ENCODE measurements around the gene ZNF385A. TPM values are rescaled to one million over a fixed set of nuclear protein-coding genes. Genes with fewer than 3 reads are reported as not detected.

Gene ZNF385A
- total and polyA plus RNA-seq, 2 of the 13 experiments (the other 11 are each of a cell fraction or from before 2014, with no cell fraction given) = 0.44 to 0.67 TPM

GRCh38 chr12:54321363-54321762 lies 63.2 kb downstream of the ZNF385A start:
- Histone ChIP-seq H3K9me3 (ENCODE audit: low read length) (no peaks in the 10 kb centered on the region), H3K27me3 (ENCODE audit: control insufficient read depth in 1 of 2, insufficient read depth in 2 of 2, low read length in 2 of 2) (no peaks in the 10 kb centered on the region; a peak in 1 of 5 replicates), H3K4me1 (ENCODE audit: insufficient read depth, low read length) (peaks cover 9% of the 10 kb centered on the region), H3K9ac (ENCODE audit: insufficient read depth, low read depth, low read length) (no peak overlapping the region), H3K27ac (ENCODE audit: extremely low read length, insufficient read depth, low read length) (no peak overlapping the region), H3K4me3 (replicated peaks in 1 of 3; ENCODE audit: insufficient read depth in 1 of 3, low read depth in 2 of 3, low read length in 3 of 3) (no peak overlapping the region), H2AFZ (ENCODE audit: low read length) (no peak overlapping the region), H4K20me1 (ENCODE audit: insufficient read depth, low read length) (no peaks in the 10 kb centered on the region), H3K79me2 (ENCODE audit: insufficient read depth, low read length) (peaks cover 9% of the 10 kb centered on the region), H3K36me3 (replicated peaks in 1 of 2; ENCODE audit: control insufficient read depth in 1 of 2, insufficient read depth in 2 of 2, low read length in 2 of 2) (no peaks in the 10 kb centered on the region), H3K4me2 (ENCODE audit: low read depth, low read length) (no peak overlapping the region)
- DNase-seq (ENCODE audit: low spot score) (no peak), FAIRE-seq (no peak), ATAC-seq (no peak)
- intact Hi-C loops (cut with micrococcal nuclease; ENCODE audit: unreplicated experiment) = no loop called here
- in situ Hi-C loops (cut with HindIII; ENCODE audit: extremely low pct_ligation_motif_present, low pct_unique_long_range_greater_than_20kb) = no loop called here
- POLR2A ChIA-PET = no interaction called here
- peak; percentile 76 for TF ChIP-seq ZNF629 (CRISPR knock-in tag; conservative IDR thresholded peaks at IDR 0.05)
- no peak for TF ChIP-seq ZNF607 (CRISPR knock-in tag; IDR thresholded peaks at IDR 0.05; ENCODE audit: borderline replicate concordance)
- CTCF ChIA-PET (ENCODE audit: low intra/inter-chr PET ratio, low total read pairs) = interaction anchor here (1.0 kb wide), 1 partner anchor 26 kb away, joined by 3 read pairs; no protein-coding TSS in a partner anchor
- WGBS (ENCODE audit: low lambda C conversion rate) = 72% methylated on average over 5 of the region's 5 CpGs
- BruUV-seq (replicated peaks) = no TSS peak

MicroRNAs encoded within 50 kb of the gene (microRNA counts, 767-probe panel; counts per million panel counts)
- not detected for microRNA hsa-miR-148b-3p

Small RNA genes within 50 kb of the gene (microRNA-seq; reads per million reads assigned to microRNA genes)
- 268 reads per million, percentile 80 among the genes with 10 or more reads in this experiment for gene MIR148B

Small RNA genes within 50 kb of the gene (small RNA-seq; reads per million reads assigned to genes)
- 12.8 to 4,787 (median 1,770) reads per million in 3 experiments for gene MIR148B (ENCODE audit: insufficient read depth in 2 of 3, insufficient read length in 3 of 3, low read depth in 2 of 3, low replicate concordance in 1 of 3)
- 0 reads per million in 3 experiments for gene RN7SL744P (ENCODE audit: insufficient read depth in 2 of 3, insufficient read length in 3 of 3, low read depth in 2 of 3, low replicate concordance in 1 of 3)

Other genes with a start within 250 kb of the ZNF385A start
- gene SMUG1, start 195.7 kb downstream of the ZNF385A start, total RNA-seq (2016; rRNA removed; fragmentation: Illumina TruSeq; extraction: Trizol) = 35.6 and 36.9 TPM in 2 replicates
- gene SMUG1, start 195.7 kb downstream of the ZNF385A start, polyA plus RNA-seq (2011; rRNA removed) = 31.9 and 36.1 TPM in 2 replicates
- gene CBX5, start 104.6 kb downstream of the ZNF385A start, total RNA-seq (2016; rRNA removed; fragmentation: Illumina TruSeq; extraction: Trizol) = 22.2 and 45.4 TPM in 2 replicates
- gene CBX5, start 104.6 kb downstream of the ZNF385A start, polyA plus RNA-seq (2011; rRNA removed) = 10.5 and 16.0 TPM in 2 replicates
- 1,820 and 2,673 TPM in 2 replicates for gene HNRNPA1, start 104.0 kb downstream of the ZNF385A start, total RNA-seq (2016; rRNA removed; fragmentation: Illumina TruSeq; extraction: Trizol)
- 480 and 535 TPM in 2 replicates for gene HNRNPA1, start 104.0 kb downstream of the ZNF385A start, polyA plus RNA-seq (2011; rRNA removed)
- gene NFE2, start 83.7 kb downstream of the ZNF385A start, total RNA-seq (2016; rRNA removed; fragmentation: Illumina TruSeq; extraction: Trizol) = 7.8 and 8.5 TPM in 2 replicates
- 4.1 and 4.5 TPM in 2 replicates for gene NFE2, start 83.7 kb downstream of the ZNF385A start, polyA plus RNA-seq (2011; rRNA removed)
- 125 and 201 TPM in 2 replicates for gene COPZ1, start 59.6 kb downstream of the ZNF385A start, total RNA-seq (2016; rRNA removed; fragmentation: Illumina TruSeq; extraction: Trizol)
- 134 and 184 TPM in 2 replicates for gene COPZ1, start 59.6 kb downstream of the ZNF385A start, polyA plus RNA-seq (2011; rRNA removed)
- gene GPR84, start 20.2 kb downstream of the ZNF385A start, total RNA-seq (2016; rRNA removed; fragmentation: Illumina TruSeq; extraction: Trizol) = not detected in 2 replicates
- not detected in 2 replicates for gene GPR84, start 20.2 kb downstream of the ZNF385A start, polyA plus RNA-seq (2011; rRNA removed)
- 0.20 and 0.28 TPM in 2 replicates for gene ITGA5, start 34.5 kb upstream of the ZNF385A start, total RNA-seq (2016; rRNA removed; fragmentation: Illumina TruSeq; extraction: Trizol)
- 0.40 and 0.52 TPM in 2 replicates for gene ITGA5, start 34.5 kb upstream of the ZNF385A start, polyA plus RNA-seq (2011; rRNA removed)
- not detected in 2 replicates for gene GTSF1, start 88.9 kb upstream of the ZNF385A start, total RNA-seq (2016; rRNA removed; fragmentation: Illumina TruSeq; extraction: Trizol)
- not detected in 2 replicates for gene GTSF1, start 88.9 kb upstream of the ZNF385A start, polyA plus RNA-seq (2011; rRNA removed)
- gene NCKAP1L, start 113.0 kb upstream of the ZNF385A start, total RNA-seq (2016; rRNA removed; fragmentation: Illumina TruSeq; extraction: Trizol) = not detected in 2 replicates
- not detected in 2 replicates for gene NCKAP1L, start 113.0 kb upstream of the ZNF385A start, polyA plus RNA-seq (2011; rRNA removed)
- not detected in 2 replicates for gene PDE1B, start 164.9 kb upstream of the ZNF385A start, total RNA-seq (2016; rRNA removed; fragmentation: Illumina TruSeq; extraction: Trizol)
- not detected in 2 replicates for gene PDE1B, start 164.9 kb upstream of the ZNF385A start, polyA plus RNA-seq (2011; rRNA removed)
- gene PPP1R1A, start 203.9 kb upstream of the ZNF385A start, total RNA-seq (2016; rRNA removed; fragmentation: Illumina TruSeq; extraction: Trizol) = 0.20 TPM in 1 of 2 replicates, not detected in the other
- gene PPP1R1A, start 203.9 kb upstream of the ZNF385A start, polyA plus RNA-seq (2011; rRNA removed) = not detected in 2 replicates

All from HepG2 (cell line).